H1 (cell line): ENCODE measurements around the gene PLSCR1. TPM values are rescaled to one million over a fixed set of nuclear protein-coding genes. Genes with fewer than 3 reads are reported as not detected.
A peak's percentile ranks its signal among the peaks of the same experiment; 100 is the strongest.

ENCODE experiments used
- CTCF ChIA-PET: fragments of 300-600 bp; sonication (Branson Sonifier 250); formaldehyde crosslinking; loops from one replicate; lab custom pipeline; 2021; ENCODE audit not compliant: partially characterized antibody; lab: Charles Lee
- POLR2A ChIA-PET: fragments of 300-600 bp; sonication (Branson Sonifier 250); formaldehyde crosslinking; loops from one replicate; lab custom pipeline; 2021; ENCODE audit warnings: inconsistent platforms; ENCODE audit not compliant: partially characterized antibody; lab: Charles Lee
- DNase-seq, 2 experiments: peaks; one replicate each; pipeline versions ENCODE4 v3.0.0 to v3.0.0-alpha.2; 2010 to 2022; ENCODE audit warnings: low spot score in 2 of 2, low read depth in 1 of 2, mixed read lengths in 1 of 2
- FAIRE-seq: peaks from 2 replicates; lab custom pipeline; 2011; peaks lifted over from hg19 to GRCh38; lab: Jason Lieb, UNC
- H2AFZ ChIP-seq: 2 replicates; pipeline ENCODE4 v1.8.1; 2012; ENCODE audit warnings: low read length, inconsistent platforms
- H2AK5ac ChIP-seq: 2 replicates; pipeline ENCODE4 v1.6.1; 2013; ENCODE audit warnings: low read depth, low read length
- H2BK120ac ChIP-seq: replicated peaks from 2 replicates; pipeline ENCODE3; 2013; ENCODE audit warnings: low read depth, low read length, inconsistent platforms
- H2BK12ac ChIP-seq: 2 replicates; pipeline ENCODE4 v1.6.1; 2013; ENCODE audit warnings: low read depth, low read length
- H2BK15ac ChIP-seq: 2 replicates; pipeline ENCODE4 v1.6.1; 2013; ENCODE audit warnings: low read length
- H2BK20ac ChIP-seq: 2 replicates; pipeline ENCODE4 v1.6.1; 2013; ENCODE audit warnings: low read length
- H2BK5ac ChIP-seq: 2 replicates; pipeline ENCODE4 v1.6.1; 2013; ENCODE audit warnings: low read depth, low read length
- H3K14ac ChIP-seq: 2 replicates; pipeline ENCODE4 v1.6.1; 2013; ENCODE audit warnings: inconsistent platforms; ENCODE audit not compliant: insufficient read length
- H3K18ac ChIP-seq: 2 replicates; pipeline ENCODE4 v1.6.1; 2013; ENCODE audit warnings: low read length; ENCODE audit errors: extremely low read depth
- H3K23ac ChIP-seq: 2 replicates; pipeline ENCODE4 v1.6.1; 2013; ENCODE audit warnings: inconsistent platforms; ENCODE audit not compliant: insufficient read length
- H3K23me2 ChIP-seq: 2 replicates; pipeline ENCODE4 v1.6.1; 2013; ENCODE audit warnings: low read depth, low read length
- H3K27ac ChIP-seq: 2 replicates; pipeline ENCODE4 v1.6.1; 2011; ENCODE audit warnings: low read depth, low read length, inconsistent platforms
- H3K27me3 ChIP-seq, 4 experiments: replicated peaks in 1 of 4; 1 replicate in 1 of 4; 2 replicates in 3 of 4; pipeline versions ENCODE4 v1.6.1 to v1.8.1; 2011 to 2013; ENCODE audit warnings: low read length in 3 of 4, mild to moderate bottlenecking in 3 of 4, inconsistent platforms in 2 of 4, mixed read lengths in 2 of 4, moderate library complexity in 1 of 4; ENCODE audit not compliant: control insufficient read depth in 3 of 4, insufficient read depth in 3 of 4; ENCODE audit errors: extremely low read depth in 1 of 4
- H3K36me3 ChIP-seq, 4 experiments: 2 replicates each; pipeline versions ENCODE4 v1.6.1 to v1.8.1; 2011 to 2013; ENCODE audit warnings: mild to moderate bottlenecking in 4 of 4, low read length in 3 of 4, moderate library complexity in 2 of 4, control low read depth in 1 of 4, inconsistent platforms in 1 of 4; ENCODE audit not compliant: insufficient read depth in 4 of 4, control insufficient read depth in 2 of 4
- H3K4ac ChIP-seq: replicated peaks from 2 replicates; pipeline ENCODE3; 2013; ENCODE audit warnings: low read length, low read depth, mixed read lengths, inconsistent platforms; ENCODE audit not compliant: insufficient read length
- H3K4me1 ChIP-seq, 4 experiments: replicated peaks in 1 of 4; 1 replicate in 1 of 4; 2 replicates in 3 of 4; pipeline versions ENCODE4 v1.6.1 to v1.8.1; 2011 to 2013; ENCODE audit warnings: low read length in 3 of 4, inconsistent platforms in 2 of 4, mixed read lengths in 1 of 4; ENCODE audit not compliant: insufficient read depth in 4 of 4, control insufficient read depth in 3 of 4
- H3K4me2 ChIP-seq, 2 experiments: 2 replicates each; pipeline versions ENCODE4 v1.6.1 to v1.8.1; 2011 to 2013; ENCODE audit warnings: low read depth in 2 of 2, low read length in 2 of 2, control low read depth in 1 of 2, inconsistent platforms in 1 of 2, mild to moderate bottlenecking in 1 of 2; ENCODE audit not compliant: insufficient read depth in 1 of 2
- H3K4me3 ChIP-seq, 4 experiments: fragments of 200-600, 300-600 bp in 1 of 4; sonication (generic), shearing (Covaris generic), sonication (Bioruptor Twin) in 1 of 4; 2 replicates each; pipeline versions ENCODE4 v1.5.1 to v1.8.1; 2011 to 2016; ENCODE audit warnings: low read length in 4 of 4, low read depth in 3 of 4, control low read depth in 2 of 4, inconsistent platforms in 2 of 4, mild to moderate bottlenecking in 2 of 4, mixed read lengths in 1 of 4, moderate library complexity in 1 of 4; ENCODE audit not compliant: insufficient read depth in 2 of 4; ENCODE audit errors: extremely low read depth in 1 of 4
- H3K56ac ChIP-seq: replicated peaks from 2 replicates; pipeline ENCODE3; 2013; ENCODE audit warnings: low read depth, mild to moderate bottlenecking, mixed read lengths, low read length, inconsistent platforms; ENCODE audit not compliant: insufficient read length
- H3K79me1 ChIP-seq: 2 replicates; pipeline ENCODE4 v1.6.1; 2013; ENCODE audit warnings: low read depth, low read length, control low read depth
- H3K79me2 ChIP-seq, 2 experiments: 2 replicates each; pipeline versions ENCODE4 v1.6.1 to v1.8.1; 2012 to 2013; ENCODE audit warnings: low read length in 2 of 2, mild to moderate bottlenecking in 2 of 2, inconsistent platforms in 1 of 2; ENCODE audit not compliant: insufficient read depth in 2 of 2, control insufficient read depth in 1 of 2
- H3K9ac ChIP-seq, 4 experiments: replicated peaks in 1 of 4; 1 replicate in 1 of 4; 2 replicates in 3 of 4; pipeline versions ENCODE4 v1.6.1 to v1.8.1; 2011 to 2013; ENCODE audit warnings: low read depth in 3 of 4, low read length in 3 of 4, control low read depth in 2 of 4, mild to moderate bottlenecking in 2 of 4, moderate library complexity in 2 of 4, inconsistent platforms in 1 of 4; ENCODE audit errors: extremely low read depth in 1 of 4
- H3K9me3 ChIP-seq, 2 experiments: 2 replicates each; pipeline versions ENCODE4 v1.6.1 to v1.8.1; 2012 to 2013; ENCODE audit warnings: mild to moderate bottlenecking in 2 of 2, moderate library complexity in 2 of 2, control low read depth in 1 of 2, inconsistent platforms in 1 of 2, low read depth in 1 of 2, low read length in 1 of 2, mixed read lengths in 1 of 2; ENCODE audit not compliant: insufficient read depth in 2 of 2
- H4K20me1 ChIP-seq, 2 experiments: replicated peaks in 1 of 2; 2 replicates each; pipeline versions ENCODE3 to v1.8.1; 2011 to 2013; ENCODE audit warnings: inconsistent platforms in 2 of 2, low read length in 2 of 2, mild to moderate bottlenecking in 1 of 2; ENCODE audit not compliant: insufficient read depth in 2 of 2, control insufficient read depth in 1 of 2
- H4K5ac ChIP-seq: 2 replicates; pipeline ENCODE4 v1.6.1; 2013; ENCODE audit warnings: low read length, low read depth, mixed read lengths, inconsistent platforms; ENCODE audit not compliant: insufficient read length
- H4K8ac ChIP-seq: 2 replicates; pipeline ENCODE4 v1.8.0; 2013; ENCODE audit warnings: mild to moderate bottlenecking, moderate library complexity, low read length, inconsistent platforms; ENCODE audit not compliant: insufficient read depth; ENCODE audit errors: extremely low read depth
- H4K91ac ChIP-seq: replicated peaks from 2 replicates; pipeline ENCODE3; 2013; ENCODE audit warnings: low read length, mixed read lengths, inconsistent platforms; ENCODE audit not compliant: insufficient read length
- CHD1 ChIP-seq: IDR thresholded peaks from 2 replicates; pipeline ENCODE4 v1.6.1; 2012; ENCODE audit warnings: low read depth, low read length, improper control_type of control experiment
- CREB1 ChIP-seq: IDR thresholded peaks from 2 replicates; pipeline ENCODE4 v1.6.1; 2012; ENCODE audit warnings: inconsistent platforms
- CTCF ChIP-seq, 3 experiments: IDR thresholded peaks; 1 replicate in 2 of 3; 2 replicates in 1 of 3; pipeline versions ENCODE4 v1.5.1 to v1.6.1; 2011; ENCODE audit warnings: low read length in 3 of 3, mild to moderate bottlenecking in 3 of 3, inconsistent platforms in 2 of 3, low read depth in 1 of 3, moderate library complexity in 1 of 3; ENCODE audit not compliant: insufficient read depth in 1 of 3; ENCODE audit errors: control extremely low read depth in 1 of 3
- RAD21 ChIP-seq, 2 experiments: IDR thresholded peaks in 1 of 2; conservative IDR thresholded peaks in 1 of 2; 2 replicates each; pipeline ENCODE4 v1.6.1; 2011; ENCODE audit warnings: low read depth in 2 of 2, low read length in 2 of 2, improper control_type of control experiment in 1 of 2, inconsistent platforms in 1 of 2, mild to moderate bottlenecking in 1 of 2, moderate library complexity in 1 of 2
- WGBS, 2 experiments: shearing (Covaris generic) in 1 of 2; methylation state at CpG; one replicate each; pipeline versions ENCODE4 v1.1.6 to v1.1.7; 2013 to 2015; ENCODE audit warnings: low lambda C conversion rate in 2 of 2, mixed read lengths in 2 of 2, inconsistent platforms in 1 of 2, low coverage in 1 of 2, missing lambda C conversion rate in 1 of 2; ENCODE audit not compliant: insufficient replicate concordance in 2 of 2, insufficient coverage in 1 of 2, insufficient read length in 1 of 2; ENCODE audit errors: extremely low coverage in 1 of 2, missing lambda C conversion rate in 1 of 2; 5-methylcytosine and 5-hydroxymethylcytosine counted together
- polyA plus RNA-seq, 7 experiments: library from polyadenylated mRNA; depleted of rRNA in 3 of 7; stranded (reverse) in 5 of 7; unstranded in 2 of 7; fragments of >200 nt in 5 of 7; fragments of 200-250 nt in 2 of 7; gene quantifications; 1 replicate in 5 of 7; 2 replicates in 1 of 7; 4 replicates in 1 of 7; pipeline versions ENCODE4 v1.2.1 to v1.2.3, GENCODE V29; 2011 to 2013; ENCODE audit warnings: missing spikeins in 2 of 7, mixed read lengths in 2 of 7
- total RNA-seq: library from RNA; stranded (reverse); fragmentation: NEBNext Ultra II Directional; extraction: Animal tissue kit (Norgen Biotek cat#: 25700); gene quantifications from 2 replicates; pipeline ENCODE4 v1.2.1, GENCODE V29; 2021

PLSCR1 gene
- total and polyA plus RNA-seq, 2 of the 8 experiments (the other 6 are each of a cell fraction or from before 2014, with no cell fraction given): 32.2 to 48.5 TPM

GRCh38 chr3:146589899-146590508 lies 45.6 kb upstream of the PLSCR1 start:
- Histone ChIP-seq H3K18ac (no peak overlapping the region), H4K8ac (no peak overlapping the region), H2BK120ac (no peak overlapping the region), H3K4ac (no peak overlapping the region), H3K79me1 (no peaks in the 10 kb centered on the region), H3K4me3 (no peak overlapping the region), H4K20me1 (no peaks in the 10 kb centered on the region), H3K14ac (no peak overlapping the region), H3K9me3 (no peaks in the 10 kb centered on the region), H3K23me2 (no peaks in the 10 kb centered on the region), H3K79me2 (no peaks in the 10 kb centered on the region), H2AFZ (no peak overlapping the region), H2AK5ac (no peak overlapping the region), H3K9ac (no peak overlapping the region), H3K36me3 (no peaks in the 10 kb centered on the region), H3K23ac (no peak overlapping the region), H2BK15ac (no peak overlapping the region), H3K56ac (no peak overlapping the region), H3K4me2 (no peak overlapping the region), H2BK5ac (no peak overlapping the region), H2BK12ac (no peak overlapping the region), H3K27ac (no peak overlapping the region), H2BK20ac (no peak overlapping the region), H4K91ac (no peak overlapping the region), H4K5ac (no peak overlapping the region), H3K27me3 (no peaks in the 10 kb centered on the region), H3K4me1 (no peaks in the 10 kb centered on the region)
- POLR2A ChIA-PET: no interaction called here
- 44% methylated on average over 1 of the region's 1 CpG; no CpG with 5 or more reads in 1 of the 2 experiments for WGBS, 2 experiments
- TF ChIP-seq CHD1: no peak
- no peak for TF ChIP-seq CREB1
- TF ChIP-seq RAD21 (IDR thresholded peaks at IDR 0.05 in 1 of 2, conservative IDR thresholded peaks at IDR 0.05 in 1 of 2; ENCODE audit: low read depth in 2 of 2, low read length in 2 of 2): peak; percentile 53 to 58
- peak in 2 of 3 experiments; percentile 28 to 45; a peak in 2 of 4 replicates for TF ChIP-seq CTCF (IDR thresholded peaks at IDR 0.05; ENCODE audit: control extremely low read depth in 1 of 3, insufficient read depth in 1 of 3, low read depth in 1 of 3, low read length in 3 of 3)
- CTCF ChIA-PET: interaction anchor here (0.6 to 3.1 kb wide), 18 partner anchors 10 to 802 kb away, joined by 3 to 28 read pairs (median 4); partner anchors contain the start of gene PLSCR5
- peak; percentile 19 for FAIRE-seq
- no peak for DNase-seq
